Measurements from ENCODE around the gene SPN. TPM values are rescaled to one million over a fixed set of nuclear protein-coding genes. Genes with fewer than 3 reads are reported as not detected.
"Not testable (repeated sequence)": the region's sequence is repeated elsewhere in the genome, so short reads cannot be mapped to it uniquely, and the experiment has no call there.

The SPN gene
- polyA plus RNA-seq, 10 donors = 0.51 to 5.1 (median 1.2) TPM

DNA sequence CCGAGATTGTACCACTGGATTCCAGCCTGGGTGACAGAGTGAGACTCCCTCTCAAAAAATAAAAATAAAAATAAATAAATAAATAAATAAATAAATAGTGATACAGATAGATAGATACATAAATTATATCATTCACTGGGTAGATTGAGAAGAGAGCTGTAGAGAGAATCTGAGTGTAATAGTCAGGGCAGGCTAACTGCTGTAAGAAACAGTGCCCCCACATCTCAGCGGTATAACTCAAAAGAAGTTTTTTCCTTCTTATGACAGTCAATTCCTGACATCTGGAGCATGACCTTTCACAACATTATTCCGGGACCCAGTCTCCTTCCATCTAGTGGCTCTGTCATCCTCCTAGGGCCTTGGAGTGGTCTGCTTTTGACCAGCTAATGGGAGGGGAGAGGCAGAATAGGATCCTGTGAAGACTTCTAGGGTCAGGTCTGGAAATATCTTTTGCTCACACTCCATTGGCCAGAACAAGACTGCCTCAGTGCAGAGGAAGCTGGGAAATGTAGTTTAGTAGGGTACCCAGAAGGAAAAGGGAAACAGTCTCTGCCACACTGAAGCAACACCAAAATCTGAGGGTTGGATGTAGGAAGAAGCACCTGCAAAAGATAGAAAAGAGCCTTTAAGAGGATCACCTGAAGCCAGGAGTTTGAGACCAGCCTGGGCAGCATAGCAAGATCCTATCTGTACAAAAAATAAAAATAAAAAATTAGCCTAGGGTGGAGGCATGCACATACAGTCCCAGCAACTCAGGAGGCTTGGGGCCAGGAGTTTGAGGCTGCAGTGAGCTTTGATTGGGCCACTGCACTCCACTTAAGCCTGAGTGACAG lies 13.0 kb downstream of the SPN start:
- DNase-seq = peak in 2 of 3 donors; percentile 27 to 62

DNA sequence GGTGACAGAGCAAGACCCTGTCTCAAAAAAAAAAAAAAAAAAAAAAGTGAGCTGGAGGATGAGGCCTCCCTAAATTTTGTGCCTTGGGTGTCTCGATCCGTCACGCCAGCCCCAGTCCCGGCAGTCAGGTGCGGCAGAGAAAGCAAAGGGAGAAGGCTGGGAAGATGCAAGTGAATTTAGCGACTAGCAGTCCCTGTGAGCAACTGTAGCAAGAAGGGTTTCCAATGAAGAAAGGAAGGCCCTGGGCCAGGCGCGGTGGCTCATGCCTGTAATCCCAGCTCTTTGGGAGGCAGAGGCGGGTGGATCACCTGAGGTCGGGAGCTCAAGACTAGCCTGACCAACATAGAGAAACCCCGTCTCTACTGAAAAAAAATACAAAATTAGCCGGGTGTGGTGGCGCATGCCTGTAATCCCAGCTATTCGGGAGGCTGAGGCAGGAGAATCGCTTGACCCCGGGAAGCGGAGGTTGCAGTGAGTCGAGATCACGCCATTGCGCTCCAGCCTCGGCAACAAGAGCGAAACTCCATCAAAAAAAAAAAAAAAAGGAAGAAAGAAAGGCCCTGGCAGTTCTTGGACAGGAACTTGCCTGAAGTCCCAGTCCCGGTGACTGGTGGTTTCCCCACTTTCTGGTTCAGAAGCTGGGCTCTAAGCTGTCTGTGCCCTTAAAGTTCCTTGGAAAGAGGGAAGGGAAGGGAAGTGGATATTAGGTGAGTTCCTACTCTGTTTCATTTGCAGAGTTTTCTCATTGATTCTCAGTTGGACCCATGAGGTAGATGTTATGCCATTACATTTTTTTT lies 14.1 kb downstream of the SPN start:
- no peak for DNase-seq

DNA sequence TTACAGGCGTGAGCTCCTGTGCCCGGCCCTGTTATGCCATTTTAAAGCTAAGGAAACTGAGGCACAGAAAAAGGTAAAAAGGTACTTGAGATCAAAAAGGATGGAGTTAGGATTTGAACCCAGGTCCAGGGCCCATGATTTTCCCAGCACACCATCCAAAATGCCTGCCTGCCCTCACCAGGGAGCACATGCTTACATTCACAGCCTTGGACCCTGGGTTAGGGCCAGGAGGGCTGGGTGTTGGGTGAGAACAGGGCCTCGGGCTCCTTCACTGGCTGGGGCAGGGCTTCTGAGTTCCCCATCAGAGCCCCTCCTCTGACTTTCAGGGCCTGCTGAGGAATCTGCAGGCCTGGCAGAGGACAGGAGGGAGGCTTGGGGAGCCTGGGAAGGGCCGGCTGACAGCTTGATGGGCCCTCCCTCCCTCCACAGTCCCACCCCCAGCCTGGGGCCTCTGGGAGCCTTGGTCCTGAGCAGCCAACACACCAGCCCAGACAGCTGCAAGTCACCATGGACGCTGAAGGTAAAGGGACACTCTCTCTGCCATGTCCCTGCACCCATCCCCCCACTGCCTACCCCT lies 15.7 kb downstream of the SPN start, which contains the start of gene QPRT:
Gene QPRT, plus strand, starts transcription at position 490 of the 577 bp plus-strand sequence. Its CDS starts 18 bp downstream, at position 508.
- peak; percentile 68 to 93 (median 79) for DNase-seq

DNA sequence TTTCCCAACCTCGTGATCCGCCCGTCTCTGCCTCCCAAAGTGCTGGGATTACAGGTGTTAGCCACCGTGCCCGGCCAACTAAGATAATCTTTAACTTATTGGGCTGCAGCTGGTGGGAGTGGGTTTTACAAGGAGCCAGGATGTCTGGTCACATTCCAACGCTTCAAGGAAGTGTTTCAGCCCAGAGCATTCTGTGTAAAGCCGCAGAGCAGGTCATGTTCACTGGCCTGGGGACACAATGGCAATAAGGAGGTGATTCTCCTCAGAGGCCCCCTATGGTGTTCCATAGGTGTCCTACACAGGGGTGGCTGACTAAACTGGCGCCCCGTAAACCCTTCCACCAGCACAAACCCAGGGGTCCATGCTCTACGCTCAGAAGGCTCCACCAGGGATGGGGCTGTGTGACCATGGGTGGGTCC lies 17.1 kb downstream of the SPN start:
- DNase-seq = no peak

DNA sequence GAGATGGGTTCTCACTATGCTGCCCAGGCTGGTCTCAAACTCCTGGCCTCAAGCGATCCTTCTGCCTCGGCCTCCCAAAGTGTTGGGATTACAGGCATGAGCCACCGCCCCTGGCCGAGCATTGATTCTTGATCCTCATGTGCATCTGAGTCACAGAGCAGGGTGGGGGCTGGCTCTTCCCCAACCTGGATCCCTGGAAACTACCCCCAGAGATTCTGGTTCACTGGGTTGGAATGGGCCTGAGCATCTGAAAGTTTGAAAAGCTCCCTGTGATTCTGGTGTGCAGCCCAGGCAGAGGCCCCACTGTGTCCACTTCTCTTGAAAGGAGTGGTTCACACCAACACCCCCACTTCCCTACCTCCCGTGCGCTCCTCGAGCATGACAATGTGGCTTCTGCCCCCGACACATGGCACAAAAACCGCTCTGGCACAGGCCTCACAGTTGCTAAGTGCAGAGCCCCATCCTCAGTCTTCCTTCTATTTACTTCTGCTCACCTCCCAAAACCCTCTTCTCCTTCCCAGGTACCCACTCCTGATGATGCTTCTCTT lies 20.6 kb downstream of the SPN start:
- DNase-seq = no peak

DNA sequence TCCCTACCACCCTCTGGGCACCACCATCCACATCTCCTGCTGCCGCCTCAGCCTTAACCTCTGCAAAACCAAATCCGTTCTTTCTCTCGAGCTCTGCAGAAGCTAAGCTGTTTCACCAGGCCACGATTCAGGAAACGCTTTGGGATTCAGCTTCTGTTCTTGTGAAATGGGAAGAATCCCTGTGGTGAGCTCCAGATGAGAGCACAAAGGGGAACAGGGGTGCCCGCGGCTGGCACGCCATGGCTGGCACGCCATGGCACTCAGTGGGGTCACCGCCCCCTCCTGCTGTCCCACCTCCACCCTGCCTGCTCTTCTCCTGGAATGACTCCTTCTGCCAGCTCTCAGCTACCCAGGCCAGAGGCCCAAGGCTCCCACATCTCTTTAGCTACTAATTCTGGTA lies 21.6 kb downstream of the SPN start:
- no peak for DNase-seq

DNA sequence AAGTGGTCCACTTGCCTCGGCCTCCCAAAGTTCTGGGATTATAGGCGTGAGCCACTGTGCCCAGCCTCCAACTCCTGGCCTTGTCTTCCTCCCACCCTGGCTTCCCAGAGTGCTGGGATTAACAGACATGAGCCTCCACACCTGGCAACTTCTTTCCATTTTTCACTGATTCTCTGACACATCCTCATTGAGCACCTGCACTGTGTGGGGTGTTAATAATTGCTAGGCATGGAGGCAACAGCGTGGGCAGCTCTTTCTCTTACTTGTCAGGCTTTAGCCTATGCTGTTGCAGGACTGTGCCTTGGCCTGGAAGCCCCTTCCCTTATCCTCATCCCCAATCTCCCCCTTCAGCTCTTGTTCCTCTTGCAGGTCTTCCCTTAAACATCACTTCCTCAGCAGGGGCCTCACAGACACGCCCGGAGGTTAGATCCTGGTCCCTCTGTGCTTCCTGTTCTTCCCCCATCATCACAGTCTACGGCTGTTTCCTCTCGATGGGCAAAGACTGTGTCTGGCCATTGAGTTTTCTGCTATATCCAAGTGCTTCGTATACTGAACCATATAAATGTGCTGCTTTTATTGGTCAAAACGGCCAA lies 23.8 kb downstream of the SPN start:
- DNase-seq = no peak

DNA sequence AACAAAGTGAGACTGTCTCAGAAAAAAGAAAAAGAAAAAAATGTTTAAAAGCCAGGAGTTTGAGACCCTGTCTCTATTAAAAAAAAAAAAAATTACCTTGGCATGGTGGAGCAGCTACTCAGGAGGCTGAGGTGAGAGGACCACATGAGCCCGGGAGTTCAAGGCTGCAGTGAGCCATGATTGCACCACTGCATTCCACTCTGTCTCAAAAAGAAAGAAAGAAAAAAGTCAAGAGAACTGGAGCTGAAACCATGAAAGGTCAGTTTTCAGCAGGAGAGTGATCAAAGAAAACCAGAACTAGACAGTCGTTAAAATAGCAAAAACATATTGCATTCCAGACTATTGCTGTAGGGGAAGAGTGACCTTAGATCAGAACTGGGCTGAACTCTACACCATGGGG lies 24.7 kb downstream of the SPN start:
- no peak for DNase-seq

DNA sequence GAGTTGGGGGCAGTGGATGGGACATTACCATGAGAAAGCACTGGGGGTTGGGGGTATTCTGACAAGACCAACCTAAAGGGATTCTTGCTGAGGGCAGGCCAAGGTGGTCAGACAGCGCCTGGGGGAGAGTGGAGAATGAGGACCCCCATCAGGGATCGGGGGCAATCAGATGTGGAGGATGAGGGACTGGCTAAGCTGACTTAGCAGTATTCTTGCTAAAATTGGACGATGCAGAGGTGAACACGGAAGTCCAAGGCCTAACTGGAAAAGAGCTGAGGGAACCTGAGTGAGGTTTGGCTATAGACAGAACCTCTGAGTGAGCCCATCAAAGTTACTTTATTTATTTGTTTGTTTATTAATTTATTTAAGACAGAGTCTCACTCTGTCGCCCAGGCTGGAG lies 25.1 kb downstream of the SPN start:
- no peak for DNase-seq

DNA sequence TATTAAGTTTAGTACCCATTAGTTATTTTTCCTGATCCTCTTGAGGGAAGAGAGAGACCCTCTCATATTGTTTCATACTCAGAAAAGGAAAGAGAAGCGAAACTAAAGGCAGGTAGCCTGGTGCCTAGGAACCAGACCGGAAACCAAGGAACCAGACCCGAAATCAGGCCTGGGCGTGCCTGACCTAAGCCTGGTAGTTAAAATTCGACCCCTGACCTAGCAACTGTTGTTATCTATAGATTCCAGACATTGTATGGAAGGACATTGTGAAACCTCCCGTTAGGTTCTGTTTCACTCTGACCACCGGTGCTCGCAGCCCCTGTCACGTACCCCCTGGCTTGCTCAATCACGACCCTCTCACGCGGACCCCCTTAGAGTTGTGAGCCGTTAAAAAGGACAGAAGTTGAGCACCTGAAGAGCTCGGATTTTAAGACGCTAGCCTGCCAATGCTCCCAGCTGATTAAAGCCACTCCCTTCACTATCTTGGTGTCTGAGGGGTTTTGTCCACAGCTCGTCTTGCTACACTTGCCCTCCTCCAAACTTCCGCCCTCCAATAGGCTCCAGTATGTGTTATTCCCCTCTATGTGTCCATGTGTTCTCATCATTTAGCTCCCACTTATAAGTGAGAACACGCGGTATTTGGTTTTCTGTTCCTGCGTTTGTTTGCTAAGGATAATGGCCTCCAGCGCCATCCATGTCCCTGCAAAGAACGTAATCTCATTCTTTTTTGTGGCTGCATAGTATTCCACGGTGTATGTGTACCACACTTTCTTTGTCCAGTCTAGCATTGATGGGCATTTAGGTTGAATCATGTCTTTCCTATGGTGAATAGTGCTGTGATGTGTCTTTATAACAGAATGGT lies 26.7 kb downstream of the SPN start:
- DNase-seq = not testable (repeated sequence)

DNA sequence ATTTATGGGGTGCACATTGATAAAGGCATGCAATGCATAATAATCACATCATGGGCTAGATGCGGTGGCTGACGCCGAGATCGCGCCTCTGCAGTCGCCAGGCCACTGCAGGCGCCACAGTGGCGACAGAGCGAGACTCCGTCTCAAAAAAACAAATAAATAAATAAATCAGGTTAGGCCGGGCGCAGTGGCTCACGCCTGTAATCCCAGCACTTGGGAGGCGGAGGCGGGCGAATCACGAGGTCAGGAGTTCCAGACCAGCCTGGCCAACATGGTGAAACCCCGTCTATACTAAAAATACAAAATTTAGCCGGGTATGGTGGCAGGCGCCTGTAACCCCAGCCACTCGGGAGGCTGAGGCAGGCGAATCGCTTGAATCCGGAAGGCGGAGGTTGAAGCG lies 29.6 kb downstream of the SPN start:
- not testable (repeated sequence) for DNase-seq

DNA sequence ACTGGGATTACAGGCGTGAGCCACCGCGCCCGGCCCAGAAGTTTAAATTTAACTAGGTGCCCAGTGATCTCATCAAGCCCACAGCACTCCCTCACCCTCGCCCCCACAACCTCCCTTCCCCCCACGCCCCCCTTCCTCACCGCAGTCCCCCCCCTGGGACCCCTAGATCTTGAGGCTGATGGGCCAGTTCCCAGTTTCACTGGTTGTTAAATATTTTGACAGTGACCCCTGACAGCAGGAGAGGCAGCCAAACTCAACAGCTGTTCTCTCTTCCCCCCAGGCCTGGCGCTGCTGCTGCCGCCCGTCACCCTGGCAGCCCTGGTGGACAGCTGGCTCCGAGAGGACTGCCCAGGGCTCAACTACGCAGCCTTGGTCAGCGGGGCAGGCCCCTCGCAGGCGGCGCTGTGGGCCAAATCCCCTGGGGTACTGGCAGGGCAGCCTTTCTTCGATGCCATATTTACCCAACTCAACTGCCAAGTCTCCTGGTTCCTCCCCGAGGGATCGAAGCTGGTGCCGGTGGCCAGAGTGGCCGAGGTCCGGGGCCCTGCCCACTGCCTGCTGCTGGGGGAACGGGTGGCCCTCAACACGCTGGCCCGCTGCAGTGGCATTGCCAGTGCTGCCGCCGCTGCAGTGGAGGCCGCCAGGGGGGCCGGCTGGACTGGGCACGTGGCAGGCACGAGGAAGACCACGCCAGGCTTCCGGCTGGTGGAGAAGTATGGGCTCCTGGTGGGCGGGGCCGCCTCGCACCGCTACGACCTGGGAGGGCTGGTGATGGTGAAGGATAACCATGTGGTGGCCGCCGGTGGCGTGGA lies 31.5 kb downstream of the SPN start:
- DNase-seq = peak; percentile 61 to 78 (median 72)

DNA sequence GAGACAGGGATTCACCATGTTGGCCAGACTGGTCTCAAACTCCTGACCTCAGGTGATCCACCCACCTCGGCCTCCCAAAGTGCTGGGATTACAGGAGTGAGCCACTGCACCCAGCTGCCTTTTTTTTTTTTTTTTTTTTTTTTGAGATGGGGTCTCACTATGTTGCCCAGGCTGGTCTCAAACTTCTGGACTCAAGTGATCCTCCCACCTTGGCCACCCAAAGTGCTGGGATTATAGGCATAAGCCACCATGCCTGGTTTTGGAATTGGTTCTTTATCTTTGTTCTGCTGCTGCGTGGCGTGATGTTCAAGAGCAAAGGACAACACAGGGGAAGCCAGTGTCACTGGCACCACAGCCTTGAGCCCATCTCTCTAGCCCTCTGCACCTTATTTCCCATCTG lies 32.6 kb downstream of the SPN start:
- DNase-seq = not testable (repeated sequence)

DNA sequence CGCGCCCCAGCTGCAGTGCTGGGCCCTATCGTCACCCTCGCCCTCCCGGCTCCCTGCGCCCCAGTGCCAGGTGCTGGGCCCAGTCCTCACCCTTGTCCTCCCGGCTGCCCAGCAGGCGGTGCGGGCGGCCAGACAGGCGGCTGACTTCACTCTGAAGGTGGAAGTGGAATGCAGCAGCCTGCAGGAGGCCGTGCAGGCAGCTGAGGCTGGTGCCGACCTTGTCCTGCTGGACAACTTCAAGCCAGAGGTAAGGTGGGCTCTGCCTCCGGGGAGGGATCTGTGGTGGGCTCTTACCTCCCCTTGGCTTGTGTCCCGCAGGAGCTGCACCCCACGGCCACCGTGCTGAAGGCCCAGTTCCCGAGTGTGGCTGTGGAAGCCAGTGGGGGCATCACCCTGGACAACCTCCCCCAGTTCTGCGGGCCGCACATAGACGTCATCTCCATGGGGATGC lies 33.9 kb downstream of the SPN start:
- no peak for DNase-seq

DNA sequence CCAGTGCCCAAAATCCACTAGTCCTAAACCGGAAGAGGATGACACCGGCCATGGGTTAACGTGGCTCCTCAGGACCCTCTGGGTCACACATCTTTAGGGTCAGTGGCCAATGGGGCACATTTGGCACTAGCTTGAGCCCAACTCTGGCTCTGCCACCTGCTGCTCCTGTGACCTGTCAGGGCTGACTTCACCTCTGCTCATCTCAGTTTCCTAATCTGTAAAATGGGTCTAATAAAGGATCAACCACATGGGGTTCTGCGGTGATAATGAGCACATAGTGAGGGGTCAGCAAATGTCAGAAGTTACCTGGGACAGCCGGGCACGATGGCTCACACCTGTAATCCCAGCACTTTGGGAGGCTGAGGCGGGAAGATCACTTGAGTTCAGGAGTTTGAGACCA lies 34.3 kb downstream of the SPN start:
- DNase-seq = no peak

DNA sequence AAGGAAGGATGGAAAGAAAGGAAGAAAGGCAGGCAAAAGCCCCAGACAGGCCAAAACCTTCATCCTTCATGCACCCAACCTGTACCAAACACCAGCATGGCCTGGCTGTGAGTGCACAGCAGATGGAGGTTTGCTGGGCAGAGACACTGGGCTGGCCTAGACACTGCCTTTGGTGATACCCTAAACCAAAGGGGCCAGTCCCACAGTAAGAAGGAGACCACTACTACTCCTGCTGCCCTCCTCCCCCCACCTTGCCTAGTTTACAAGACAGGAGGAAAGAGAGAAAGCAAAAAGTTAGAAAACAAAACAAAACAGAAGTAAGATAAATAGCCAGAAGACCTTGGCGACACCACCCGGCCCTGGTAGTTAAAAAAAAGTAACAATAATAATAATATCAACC lies 35.0 kb downstream of the SPN start:
- no peak for DNase-seq

DNA sequence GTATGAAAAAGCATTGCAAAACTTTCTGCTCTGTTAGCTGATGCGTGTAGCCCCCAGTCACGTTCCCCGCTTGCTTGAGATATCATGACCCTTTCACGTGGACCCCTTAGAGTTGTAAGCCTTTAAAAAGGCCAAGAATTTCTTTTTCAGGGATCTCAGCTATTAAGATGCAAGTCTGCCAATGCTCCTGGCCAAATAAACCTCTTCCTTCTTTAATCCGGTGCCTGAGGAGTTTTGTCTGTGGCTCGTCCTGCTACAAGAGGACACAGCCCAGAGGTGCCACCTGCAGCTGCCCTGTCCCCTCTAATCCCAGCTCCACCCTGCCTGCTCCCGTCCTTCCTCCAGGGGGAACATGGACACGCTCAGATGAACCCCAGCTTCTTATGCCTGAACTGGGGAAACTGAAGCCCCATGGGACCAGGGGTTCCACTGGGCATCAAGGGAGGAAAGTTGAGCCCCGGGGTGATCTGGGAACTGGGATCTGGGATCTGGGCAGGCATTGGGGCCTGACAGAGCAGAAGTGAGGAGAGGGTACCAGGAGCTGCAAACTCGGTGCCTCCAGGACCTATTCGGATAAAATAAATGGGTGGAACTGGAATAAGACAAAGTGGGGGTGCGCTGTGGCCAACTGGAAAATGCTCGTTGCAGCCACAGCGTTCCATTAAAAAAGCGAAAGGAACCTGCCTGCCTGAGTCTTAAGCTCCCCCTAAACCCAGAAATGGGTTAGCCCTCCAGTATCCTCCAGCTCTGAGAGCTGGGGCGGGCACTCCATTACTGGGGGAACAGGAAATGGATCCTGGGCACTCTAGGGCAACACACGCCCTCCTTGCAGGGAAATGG lies 35.7 kb downstream of the SPN start:
- DNase-seq = no peak

DNA sequence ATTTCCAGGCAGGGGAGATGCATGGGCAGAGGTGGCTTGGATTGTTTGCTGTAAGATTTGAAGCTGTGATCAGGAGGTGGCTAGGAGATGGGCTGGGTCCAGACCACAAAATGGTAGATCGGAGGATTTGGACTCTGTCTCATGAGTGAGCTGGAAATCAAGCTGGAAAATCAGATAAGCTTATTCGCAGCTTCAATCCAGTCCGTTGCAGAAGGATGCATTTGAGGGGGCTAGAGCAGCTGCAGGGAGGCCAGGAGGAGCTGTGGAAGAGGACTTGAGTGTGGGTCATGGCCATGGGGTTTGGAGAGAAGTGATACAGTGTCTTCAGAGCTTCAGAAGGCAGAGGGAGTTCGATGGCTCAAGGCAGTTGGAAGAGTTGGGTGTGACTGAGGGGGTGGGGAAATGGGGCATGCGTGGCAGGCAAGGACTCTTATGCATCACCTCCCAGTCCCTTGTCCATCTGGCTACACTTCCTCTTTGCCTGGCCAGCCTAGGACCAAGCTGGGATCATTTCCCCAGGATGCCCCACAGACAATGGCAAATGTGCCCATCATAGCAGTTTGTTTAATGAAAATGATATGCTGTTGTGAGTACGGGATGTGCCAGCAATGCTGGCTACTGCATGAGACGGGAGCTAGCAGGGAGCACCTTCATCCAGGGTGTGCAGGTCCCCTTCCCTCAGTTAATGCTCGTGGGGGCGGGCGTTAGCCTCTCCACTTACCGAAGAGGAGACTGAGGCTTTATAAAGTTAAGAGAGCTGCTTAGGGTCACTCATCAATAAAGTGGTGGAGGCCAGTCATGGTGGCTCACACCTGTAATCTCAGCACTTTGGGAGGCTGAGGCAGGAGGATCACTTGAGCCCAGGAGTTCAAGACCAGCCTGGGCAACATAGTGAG lies 36.5 kb downstream of the SPN start:
- DNase-seq = no peak
